Parathyroid adenoma (tissue), 2 donors: ENCODE measurements around the gene TMEM250.

Experiments used
- H2AFZ ChIP-seq: fragments of 300-600 bp; sonication (generic); one replicate; pipeline ENCODE4 v1.7.0; 2017; ENCODE audit warnings: antibody characterized with exemption, mild to moderate bottlenecking
- H3K27ac ChIP-seq: fragments of 300-600 bp; sonication (generic); one replicate; pipeline ENCODE4 v1.7.0; 2017
- H3K27me3 ChIP-seq: fragments of 300-600 bp; sonication (generic); one replicate; pipeline ENCODE4 v1.7.0; 2017; ENCODE audit warnings: low read length; ENCODE audit not compliant: control insufficient read depth, insufficient read depth
- H3K36me3 ChIP-seq: fragments of 300-600 bp; sonication (generic); one replicate; pipeline ENCODE4 v1.7.0; 2017; ENCODE audit warnings: low read length; ENCODE audit not compliant: control insufficient read depth, insufficient read depth
- H3K4me1 ChIP-seq: fragments of 300-600 bp; sonication (generic); one replicate; pipeline ENCODE4 v1.7.0; 2017; ENCODE audit warnings: control low read depth
- H3K4me2 ChIP-seq: fragments of 300-600 bp; sonication (generic); one replicate; pipeline ENCODE4 v1.7.0; 2017; ENCODE audit warnings: low read length
- H3K4me3 ChIP-seq: fragments of 300-600 bp; sonication (generic); one replicate; pipeline ENCODE4 v1.7.0; 2017; ENCODE audit warnings: low read depth, low read length
- H3K79me2 ChIP-seq: fragments of 300-600 bp; sonication (generic); one replicate; pipeline ENCODE4 v1.7.0; 2017; ENCODE audit warnings: control low read depth
- H3K9ac ChIP-seq: fragments of 300-600 bp; sonication (generic); one replicate; pipeline ENCODE4 v1.7.0; 2017; ENCODE audit warnings: mild to moderate bottlenecking
- H3K9me3 ChIP-seq: fragments of 300-600 bp; sonication (generic); one replicate; pipeline ENCODE4 v1.7.0; 2017; ENCODE audit warnings: low read length; ENCODE audit not compliant: control insufficient read depth
- TF ChIP-seq, protein P1 (sequence below): fragments of 300-600 bp; sonication (generic); IDR thresholded peaks from one replicate; pipeline ENCODE4 v1.7.0; 2017; ENCODE audit warnings: antibody characterized with exemption, mild to moderate bottlenecking
- donor health status: primary hyperparathyroidism.

Gene TMEM250

DNA sequence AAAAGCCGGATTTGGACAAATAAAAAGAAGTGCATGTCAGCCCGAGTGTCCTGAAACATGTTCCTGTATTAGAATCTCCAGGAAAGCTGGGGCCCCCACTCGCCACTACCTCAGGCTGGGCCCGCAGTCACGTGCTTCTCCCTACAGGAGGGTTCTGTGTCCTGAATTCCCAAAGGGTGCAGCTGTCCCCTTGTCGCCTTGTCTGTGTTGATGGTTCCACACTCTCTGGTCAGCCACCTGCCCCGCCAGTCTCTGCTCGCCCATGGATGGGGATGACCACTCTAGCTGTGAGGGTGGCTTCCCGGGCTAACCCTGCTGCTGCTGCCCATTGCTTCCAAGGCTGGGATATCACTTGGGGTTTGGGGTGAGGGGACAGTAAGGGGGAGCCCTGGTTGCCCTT, 3.1 kb upstream of the TMEM250 start:
- peaks cover 7% of the 10 kb centered on the region for H3K4me1 ChIP-seq
- TF ChIP-seq, protein P1, sequence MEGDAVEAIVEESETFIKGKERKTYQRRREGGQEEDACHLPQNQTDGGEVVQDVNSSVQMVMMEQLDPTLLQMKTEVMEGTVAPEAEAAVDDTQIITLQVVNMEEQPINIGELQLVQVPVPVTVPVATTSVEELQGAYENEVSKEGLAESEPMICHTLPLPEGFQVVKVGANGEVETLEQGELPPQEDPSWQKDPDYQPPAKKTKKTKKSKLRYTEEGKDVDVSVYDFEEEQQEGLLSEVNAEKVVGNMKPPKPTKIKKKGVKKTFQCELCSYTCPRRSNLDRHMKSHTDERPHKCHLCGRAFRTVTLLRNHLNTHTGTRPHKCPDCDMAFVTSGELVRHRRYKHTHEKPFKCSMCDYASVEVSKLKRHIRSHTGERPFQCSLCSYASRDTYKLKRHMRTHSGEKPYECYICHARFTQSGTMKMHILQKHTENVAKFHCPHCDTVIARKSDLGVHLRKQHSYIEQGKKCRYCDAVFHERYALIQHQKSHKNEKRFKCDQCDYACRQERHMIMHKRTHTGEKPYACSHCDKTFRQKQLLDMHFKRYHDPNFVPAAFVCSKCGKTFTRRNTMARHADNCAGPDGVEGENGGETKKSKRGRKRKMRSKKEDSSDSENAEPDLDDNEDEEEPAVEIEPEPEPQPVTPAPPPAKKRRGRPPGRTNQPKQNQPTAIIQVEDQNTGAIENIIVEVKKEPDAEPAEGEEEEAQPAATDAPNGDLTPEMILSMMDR: no peak
- H3K9ac ChIP-seq: no peak overlapping the region
- H3K27me3 ChIP-seq: no peaks in the 10 kb centered on the region
- H3K36me3 ChIP-seq: no peaks in the 10 kb centered on the region
- H3K4me3 ChIP-seq: no peak overlapping the region
- H3K9me3 ChIP-seq: no peaks in the 10 kb centered on the region
- no peaks in the 10 kb centered on the region for H3K79me2 ChIP-seq
- no peak overlapping the region for H2AFZ ChIP-seq
- H3K27ac ChIP-seq: no peak overlapping the region
- H3K4me2 ChIP-seq: no peak overlapping the region

DNA sequence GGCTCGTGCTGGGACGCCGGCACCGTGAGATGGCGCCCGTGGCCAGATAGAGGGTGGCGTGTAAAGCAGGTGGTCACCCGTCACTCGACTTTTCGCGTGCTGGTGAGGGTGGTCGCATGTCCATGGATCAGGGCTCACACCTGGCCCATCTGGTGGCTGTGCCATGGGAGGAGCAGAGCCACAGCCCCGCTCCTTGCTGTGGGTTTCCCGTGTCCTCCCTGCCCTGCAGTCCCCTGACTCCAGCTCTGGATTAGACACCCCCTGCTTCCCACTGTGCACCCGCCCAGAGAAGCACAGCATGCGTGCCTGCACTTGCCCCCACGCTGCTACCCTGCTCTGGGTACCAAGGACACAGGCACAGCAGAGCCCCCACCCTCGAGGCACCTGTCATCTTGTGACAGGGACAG, 1.8 kb upstream of the TMEM250 start:
- Histone ChIP-seq H2AFZ (no peak overlapping the region), H3K79me2 (no peaks in the 10 kb centered on the region), H3K9me3 (no peaks in the 10 kb centered on the region), H3K27me3 (no peaks in the 10 kb centered on the region), H3K36me3 (no peaks in the 10 kb centered on the region), H3K9ac (no peak overlapping the region), H3K4me1 (peaks cover 7% of the 10 kb centered on the region), H3K4me2 (no peak overlapping the region), H3K4me3 (no peak overlapping the region), H3K27ac (no peak overlapping the region)
- TF ChIP-seq, protein P1: no peak

DNA sequence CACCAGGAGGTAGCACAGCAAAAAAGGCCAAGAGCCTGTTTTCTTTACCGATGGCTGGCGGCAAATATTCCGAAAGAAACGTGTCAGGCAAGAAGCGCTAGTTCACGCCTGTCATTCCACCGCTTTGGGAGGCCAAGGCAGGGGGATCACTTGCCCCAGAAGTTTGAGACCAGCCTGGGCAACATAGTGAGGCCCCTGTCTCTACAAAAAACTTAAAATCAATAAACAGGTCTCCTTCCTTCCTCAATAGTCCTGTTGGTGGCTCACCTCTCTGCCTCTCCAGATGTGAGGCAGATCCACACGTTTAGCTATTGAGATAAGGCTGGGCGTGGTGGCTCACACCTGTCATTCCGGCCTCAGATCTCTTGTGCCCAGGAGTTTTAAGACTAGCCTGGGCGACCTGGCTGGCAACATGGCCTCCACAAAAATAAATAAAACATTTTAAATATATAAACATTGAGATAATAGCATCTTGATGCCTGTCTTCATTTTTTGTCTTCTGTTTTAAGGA, 1.3 kb upstream of the TMEM250 start:
- Histone ChIP-seq H3K27me3 (no peaks in the 10 kb centered on the region), H3K27ac (peak overlapping the region; percentile 82), H3K4me2 (peak overlapping the region; percentile 91), H3K4me3 (peak overlapping the region; percentile 69), H3K9ac (no peak overlapping the region), H3K36me3 (no peaks in the 10 kb centered on the region), H3K9me3 (no peaks in the 10 kb centered on the region), H3K79me2 (no peaks in the 10 kb centered on the region), H3K4me1 (peaks cover 7% of the 10 kb centered on the region), H2AFZ (no peak overlapping the region)
- TF ChIP-seq, protein P1: no peak

DNA sequence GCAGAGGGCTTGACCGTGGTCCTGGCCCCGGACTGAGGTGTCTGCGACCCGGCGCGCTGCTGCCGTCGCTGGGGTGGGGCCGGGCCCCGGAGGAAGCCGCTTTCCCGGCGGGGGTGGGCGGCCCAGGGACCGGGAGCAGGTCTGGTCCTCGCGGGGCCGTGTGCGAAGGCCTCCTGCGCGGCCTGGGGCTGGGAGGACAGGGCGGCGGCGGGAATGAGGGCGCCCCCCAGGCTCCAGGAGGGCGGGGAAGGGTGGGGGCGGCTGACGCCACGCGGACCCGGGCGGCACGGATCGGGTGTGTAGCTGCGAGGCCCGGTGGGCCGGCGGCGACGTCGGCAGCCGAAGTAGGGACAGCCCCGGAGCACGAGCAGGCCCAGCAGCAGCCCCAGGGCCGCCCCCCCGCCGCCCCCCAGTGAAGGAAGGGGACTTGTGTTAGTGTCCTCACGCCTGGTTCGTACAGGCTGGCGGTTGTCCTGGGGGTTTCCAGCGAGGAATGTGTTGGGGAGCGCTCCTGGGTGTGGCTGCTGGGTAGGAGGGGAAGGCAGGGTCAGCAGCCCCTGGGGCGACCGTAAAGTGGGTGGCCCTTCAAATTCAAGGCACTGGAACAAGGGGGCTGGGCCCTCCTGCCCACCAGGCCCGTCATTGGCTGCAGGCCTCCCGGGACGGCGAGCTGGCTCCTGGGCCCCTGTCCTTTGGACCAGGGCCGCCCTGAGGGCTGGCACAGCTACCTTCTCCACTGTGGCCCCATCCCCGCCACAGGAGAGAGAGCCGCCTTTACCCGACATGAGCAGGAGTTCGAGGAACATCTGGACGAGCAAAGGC, 597 bp upstream of the TMEM250 start:
- H3K9ac ChIP-seq: peak overlapping the region; percentile 46
- H3K4me2 ChIP-seq: peak overlapping the region; percentile 91
- peaks cover 7% of the 10 kb centered on the region for H3K4me1 ChIP-seq
- peak overlapping the region; percentile 85 for H2AFZ ChIP-seq
- TF ChIP-seq, protein P1: no peak
- H3K79me2 ChIP-seq: no peaks in the 10 kb centered on the region
- H3K4me3 ChIP-seq: peak overlapping the region; percentile 69
- no peaks in the 10 kb centered on the region for H3K9me3 ChIP-seq
- H3K27me3 ChIP-seq: no peaks in the 10 kb centered on the region
- no peaks in the 10 kb centered on the region for H3K36me3 ChIP-seq
- H3K27ac ChIP-seq: peak overlapping the region; percentile 82
